ENCODE data around the gene CHST8. TPM values are rescaled to one million over a fixed set of nuclear protein-coding genes. Genes with fewer than 3 reads are reported as not detected.

Gene CHST8
- total RNA-seq, 1 experiment from 2014 or later: not detected

GRCh38 chr19:33750587-33751435 lies 129.1 kb downstream of the CHST8 start:
- Histone ChIP-seq H3K9me3 (ENCODE audit: insufficient read depth, low read depth) (no peaks in the 10 kb centered on the region), H3K4me3 (no peak overlapping the region), H3K4me1 (replicated peaks; ENCODE audit: insufficient read depth) (no peaks in the 10 kb centered on the region), H3K4me2 (no peak overlapping the region), H3K27me3 (ENCODE audit: insufficient read depth, low read depth) (peaks cover 88% of the 10 kb centered on the region), H3K36me3 (ENCODE audit: low read depth) (no peaks in the 10 kb centered on the region), H3F3A (ENCODE audit: insufficient read depth, low read depth) (no peaks in the 10 kb centered on the region), H3K9me2 (ENCODE audit: insufficient read depth) (no peaks in the 10 kb centered on the region), H3K27ac (no peak overlapping the region), H4K20me1 (ENCODE audit: insufficient read depth) (no peaks in the 10 kb centered on the region), H3K79me2 (ENCODE audit: low read depth) (no peaks in the 10 kb centered on the region), H2AFZ (no peak overlapping the region)
- POLR2A ChIA-PET (ENCODE audit: unreplicated experiment): no interaction called here
- DNase-seq: no peak
- TF ChIP-seq CTCF (conservative IDR thresholded peaks at IDR 0.05) (no peak), EZH2 (IDR thresholded peaks at IDR 0.05; ENCODE audit: low read depth) (no peak)
- no TSS peak for BruUV-seq (replicated peaks)
- intact Hi-C loops (cut with micrococcal nuclease; ENCODE audit: unreplicated experiment): no loop called here
- CTCF ChIA-PET: no interaction called here

- no peak for TF ChIP-seq EZH2 (IDR thresholded peaks at IDR 0.05; ENCODE audit: low read depth)
- no peak for TF ChIP-seq CTCF (conservative IDR thresholded peaks at IDR 0.05)
- H3K9me3 ChIP-seq (ENCODE audit: insufficient read depth, low read depth): no peaks in the 10 kb centered on the region
- intact Hi-C loops (cut with micrococcal nuclease; ENCODE audit: unreplicated experiment): no loop called here
- H2AFZ ChIP-seq: no peak overlapping the region
- no TSS peak for BruUV-seq (replicated peaks)
- no peak overlapping the region for H3K4me3 ChIP-seq
- H3K36me3 ChIP-seq (ENCODE audit: low read depth): no peaks in the 10 kb centered on the region
- H4K20me1 ChIP-seq (ENCODE audit: insufficient read depth): no peaks in the 10 kb centered on the region; the same call in 1 of the 2 replicates
- no peaks in the 10 kb centered on the region for H3K79me2 ChIP-seq (ENCODE audit: low read depth)
- ChIA-PET CTCF (no interaction called here), POLR2A (ENCODE audit: unreplicated experiment) (no interaction called here)
- no peaks in the 10 kb centered on the region for H3K4me1 ChIP-seq (replicated peaks; ENCODE audit: insufficient read depth)
- DNase-seq: no peak
- no peaks in the 10 kb centered on the region for H3K9me2 ChIP-seq (ENCODE audit: insufficient read depth)
- H3K27ac ChIP-seq: no peak overlapping the region
- H3F3A ChIP-seq (ENCODE audit: insufficient read depth, low read depth): no peaks in the 10 kb centered on the region
- no peak overlapping the region for H3K4me2 ChIP-seq
- H3K27me3 ChIP-seq (ENCODE audit: insufficient read depth, low read depth): peaks cover 88% of the 10 kb centered on the region
Observed at GRCh38 chr19:33751436-33751770, 129.7 kb downstream of the CHST8 start.

- no peaks in the 10 kb centered on the region for H3F3A ChIP-seq (ENCODE audit: insufficient read depth, low read depth)
- ChIA-PET POLR2A (ENCODE audit: unreplicated experiment) (no interaction called here), CTCF (no interaction called here)
- H2AFZ ChIP-seq: no peak overlapping the region
- no peaks in the 10 kb centered on the region for H3K36me3 ChIP-seq (ENCODE audit: low read depth)
- no peaks in the 10 kb centered on the region; the same call in 1 of the 2 replicates for H4K20me1 ChIP-seq (ENCODE audit: insufficient read depth)
- H3K79me2 ChIP-seq (ENCODE audit: low read depth): no peaks in the 10 kb centered on the region
- no peaks in the 10 kb centered on the region for H3K9me2 ChIP-seq (ENCODE audit: insufficient read depth)
- no TSS peak for BruUV-seq (replicated peaks)
- no peak for TF ChIP-seq EZH2 (IDR thresholded peaks at IDR 0.05; ENCODE audit: low read depth)
- TF ChIP-seq CTCF (conservative IDR thresholded peaks at IDR 0.05): no peak
- no peak overlapping the region for H3K4me2 ChIP-seq
- H3K4me1 ChIP-seq (replicated peaks; ENCODE audit: insufficient read depth): no peaks in the 10 kb centered on the region
- intact Hi-C loops (cut with micrococcal nuclease; ENCODE audit: unreplicated experiment): no loop called here
- H3K9me3 ChIP-seq (ENCODE audit: insufficient read depth, low read depth): no peaks in the 10 kb centered on the region
- no peak overlapping the region for H3K4me3 ChIP-seq
- no peak for DNase-seq
- H3K27ac ChIP-seq: no peak overlapping the region
- peaks cover 87% of the 10 kb centered on the region for H3K27me3 ChIP-seq (ENCODE audit: insufficient read depth, low read depth)
Observed at GRCh38 chr19:33752018-33752800, 130.5 kb downstream of the CHST8 start.
